HG03159 (cell line): ENCODE results near the gene IFNE.
"Not testable (repeated sequence)": the region's sequence is repeated elsewhere in the genome, so short reads cannot be mapped to it uniquely, and the experiment has no call there.

Experiments
- ATAC-seq: cut with Tn5 transposase; IDR thresholded peaks from one replicate; pipeline ENCODE4 v1.9.1; 2021; ENCODE audit warnings: mild to moderate bottlenecking, moderate library complexity; ENCODE audit not compliant: unreplicated experiment

Gene IFNE

GRCh38 chr9:21499912-21500311 lies 17.8 kb upstream of the IFNE start:
- ATAC-seq: no peak

- no peak for ATAC-seq
Observed at GRCh38 chr9:21491756-21492155, 9.6 kb upstream of the IFNE start.

- ATAC-seq: peak; percentile 62
Observed at GRCh38 chr9:21481470-21482056, 550 bp downstream of the IFNE start.

DNA sequence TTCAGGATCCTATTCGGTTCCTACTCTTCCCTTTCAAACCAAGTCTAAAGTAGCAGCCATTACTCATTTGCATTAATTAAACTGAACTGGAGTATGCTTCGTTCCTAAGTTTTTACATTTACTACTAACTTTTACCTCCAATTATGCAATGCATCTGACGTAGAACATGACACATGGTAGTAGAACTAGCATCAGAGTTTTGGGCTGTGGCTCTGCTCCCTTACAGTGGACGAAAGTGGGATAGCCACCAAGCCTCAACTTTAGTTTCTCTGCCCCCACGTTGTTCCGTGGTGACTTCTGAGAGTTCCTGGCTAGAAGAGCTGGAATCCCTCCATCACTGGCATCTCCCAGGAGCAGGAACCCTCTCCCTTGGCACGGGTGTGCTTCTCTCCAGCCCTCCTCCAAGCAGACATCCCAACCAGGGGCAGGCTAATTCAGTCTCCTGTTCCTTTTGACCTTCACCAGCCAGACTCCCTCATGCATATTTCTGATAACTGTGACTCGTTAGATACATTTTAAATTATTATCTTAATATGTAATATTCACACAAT lies 2.9 kb downstream of the IFNE start:
- no peak for ATAC-seq

GRCh38 chr9:21477466-21477865 lies 4.6 kb downstream of the IFNE start:
- ATAC-seq: no peak

- ATAC-seq: no peak
Observed at GRCh38 chr9:21473236-21473635, 8.9 kb downstream of the IFNE start.

- no peak for ATAC-seq
Observed at GRCh38 chr9:21470126-21470525, 12.0 kb downstream of the IFNE start.

GRCh38 chr9:21465859-21466518 lies 16.1 kb downstream of the IFNE start:
- ATAC-seq: peak; percentile 82

DNA sequence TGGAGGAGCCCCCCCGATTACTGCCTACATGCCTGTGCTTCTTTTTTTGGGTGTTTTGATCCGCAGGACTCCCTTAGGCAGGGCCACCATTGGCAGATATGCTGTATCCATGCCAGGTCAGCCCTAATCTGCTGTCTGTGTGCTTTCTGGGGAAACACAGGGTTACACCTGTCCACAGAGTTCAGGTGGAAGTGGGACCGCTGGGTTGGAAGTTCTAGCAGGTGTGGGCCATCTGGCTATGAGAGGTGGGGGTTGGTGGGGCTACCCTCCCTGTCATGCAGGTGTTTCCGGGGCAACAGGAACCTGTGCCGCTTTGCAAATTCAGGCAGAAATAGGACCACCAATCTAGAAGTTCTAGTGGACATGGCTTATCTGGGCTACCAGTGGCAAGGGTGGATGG lies 17.0 kb downstream of the IFNE start:
- no peak for ATAC-seq

DNA sequence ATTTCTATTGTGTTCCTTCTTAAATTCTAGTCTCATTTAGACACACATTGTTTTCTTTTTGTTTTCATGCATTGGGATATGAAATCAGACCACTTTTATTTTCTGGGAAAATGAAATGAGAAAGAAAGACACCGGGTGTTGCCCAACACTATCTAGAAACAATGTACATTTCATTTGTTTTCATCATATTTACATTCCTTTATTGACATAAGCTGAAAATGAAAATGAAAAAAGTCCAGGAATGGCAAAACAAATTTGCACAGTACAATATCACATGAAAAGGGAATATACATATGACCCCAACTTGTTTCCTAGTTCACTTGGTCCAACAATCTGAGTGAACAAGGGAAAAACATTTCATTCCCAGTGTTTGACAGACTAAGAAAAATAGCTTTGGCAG lies 20.7 kb downstream of the IFNE start:
- no peak for ATAC-seq

GRCh38 chr9:21455320-21455719 lies 26.8 kb downstream of the IFNE start:
- peak; percentile 95 for ATAC-seq

- ATAC-seq: no peak
Observed at GRCh38 chr9:21454149-21454548, 28.0 kb downstream of the IFNE start.

- no peak for ATAC-seq
Observed at GRCh38 chr9:21452681-21453080, 29.4 kb downstream of the IFNE start.

- no peak for ATAC-seq
Observed at GRCh38 chr9:21450733-21451394, 31.2 kb downstream of the IFNE start.

GRCh38 chr9:21449312-21449711 lies 32.8 kb downstream of the IFNE start:
- not testable (repeated sequence) for ATAC-seq

GRCh38 chr9:21443849-21444625 lies 38.1 kb downstream of the IFNE start:
- peak; percentile 88 for ATAC-seq

DNA sequence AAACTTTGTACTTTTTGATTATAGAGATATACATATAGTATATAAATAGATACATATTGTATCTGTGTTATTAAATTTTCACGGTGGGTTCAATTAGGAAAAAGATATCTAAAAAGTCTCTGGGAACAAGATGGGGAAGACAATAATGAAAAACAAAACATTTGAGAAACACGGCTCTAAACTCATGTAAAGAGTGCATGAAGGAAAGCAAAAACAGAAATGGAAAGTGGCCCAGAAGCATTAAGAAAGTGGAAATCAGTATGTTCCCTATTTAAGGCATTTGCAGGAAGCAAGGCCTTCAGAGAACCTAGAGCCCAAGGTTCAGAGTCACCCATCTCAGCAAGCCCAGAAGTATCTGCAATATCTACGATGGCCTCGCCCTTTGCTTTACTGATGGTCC lies 42.0 kb downstream of the IFNE start, which contains the start of gene IFNA1:
TSS of gene IFNA1 (plus strand) at position 301 of the 400 bp plus-strand sequence. CDS start at position 370, 69 bp downstream.
- ATAC-seq: no peak

DNA sequence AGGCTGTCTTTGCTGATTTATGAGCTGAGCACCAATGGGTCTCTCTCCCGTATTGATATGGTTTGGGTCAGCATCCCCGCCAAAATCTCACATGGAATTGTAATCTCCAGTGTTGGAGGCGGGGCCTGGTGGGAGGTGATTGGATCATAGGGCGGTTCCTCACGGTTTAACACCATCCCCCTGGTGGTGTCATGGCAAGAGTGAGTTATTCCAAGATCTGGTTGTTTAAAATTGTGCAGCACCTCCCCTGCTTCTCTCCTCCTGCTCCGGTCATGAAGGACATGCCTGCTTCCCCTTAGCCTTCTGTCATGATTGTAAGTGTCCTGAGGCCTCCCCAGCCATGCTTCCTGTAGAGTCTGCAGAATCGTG lies 47.1 kb downstream of the IFNE start:
- not testable (repeated sequence) for ATAC-seq

DNA sequence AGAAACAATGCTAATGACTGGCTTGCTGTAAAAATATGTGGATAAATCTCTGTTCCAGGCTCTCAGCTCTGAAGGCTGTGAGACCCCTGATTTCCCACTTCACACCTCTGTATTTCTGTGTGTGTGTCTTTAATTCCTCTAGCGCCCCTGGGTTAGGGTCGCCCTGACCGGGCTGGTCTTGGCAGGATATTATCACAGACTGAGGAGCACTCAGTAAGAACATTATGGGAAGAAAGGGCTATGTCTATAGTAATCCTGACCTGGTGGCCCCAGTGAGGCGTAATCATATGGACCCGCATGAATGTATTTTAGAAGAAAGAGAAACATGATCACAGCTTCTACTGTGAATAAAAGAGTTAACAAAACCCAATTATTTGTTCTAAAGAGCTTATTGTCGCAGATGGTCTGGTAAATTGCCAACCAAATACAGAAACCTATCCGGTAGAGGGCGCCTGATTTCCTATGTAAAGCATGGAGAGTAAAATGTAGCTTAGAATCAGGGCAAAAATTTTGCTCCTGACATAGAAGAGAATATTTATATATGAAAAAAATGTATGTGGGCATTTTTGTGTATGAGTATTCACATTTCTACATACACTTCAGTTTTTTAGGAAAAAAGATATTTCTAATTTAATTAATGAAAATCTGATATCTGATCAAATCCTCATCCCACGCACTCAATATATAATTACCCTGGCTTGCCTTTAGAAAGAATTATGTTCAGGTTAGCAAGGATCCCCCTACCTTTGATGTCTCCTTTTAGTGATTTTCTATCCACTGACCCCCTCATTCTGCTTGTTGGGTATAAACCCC lies 47.7 kb downstream of the IFNE start:
- no peak for ATAC-seq

- peak; percentile 70 for ATAC-seq
Observed at GRCh38 chr9:21432672-21433425, 49.3 kb downstream of the IFNE start.
